SHP77 (cell line): Measurements from ENCODE around the gene CCDC9.

Source experiments
- DNase-seq, 2 experiments: peaks; one replicate each; lab custom pipeline; 2025; lab: John Stamatoyannopoulos, UW

CCDC9 gene

GRCh38 chr19:47255879-47256692 is at the start of gene CCDC9:
Gene CCDC9 (plus strand): TSS chr19:47256525. CDS start chr19:47258401, 1,876 bp downstream.
- DNase-seq, result peak; percentile 95 to 97

GRCh38 chr19:47209319-47210179 is 46.8 kb upstream of the CCDC9 start:
- DNase-seq, result no peak

GRCh38 chr19:47210180-47210490 is 46.2 kb upstream of the CCDC9 start:
- no peak for DNase-seq

DNA sequence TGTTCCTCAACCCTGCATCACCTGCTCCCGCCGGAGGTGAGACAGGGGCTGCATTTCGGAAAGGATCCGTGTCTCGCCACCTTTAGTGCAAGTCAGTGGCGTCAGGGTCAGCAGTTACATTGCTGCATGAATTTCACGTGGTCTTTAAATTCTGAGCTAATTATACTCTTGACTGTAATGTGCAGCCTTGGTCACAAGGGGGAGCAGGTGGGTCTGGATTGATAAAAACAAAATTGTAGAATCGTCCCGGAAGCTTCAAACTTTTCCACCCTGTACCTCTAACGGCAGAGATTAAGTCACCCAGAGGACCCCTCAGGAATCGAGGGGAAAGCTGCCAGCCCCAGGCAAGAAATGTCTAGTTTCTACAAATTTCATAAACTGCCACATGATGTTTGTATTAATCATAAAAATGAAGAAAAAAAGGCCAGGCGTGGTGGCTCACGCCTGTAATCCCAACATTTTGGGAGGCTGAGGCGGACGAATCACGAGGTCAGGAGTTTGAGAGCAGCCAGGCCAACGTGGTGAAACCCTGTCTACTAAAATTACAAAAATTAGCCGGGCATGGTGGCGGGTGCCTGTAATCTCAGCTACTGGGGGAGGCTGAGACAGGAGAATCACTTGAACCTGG is 45.5 kb upstream of the CCDC9 start:
- peak; percentile 48 to 56 for DNase-seq

- no peak for DNase-seq
These were observed 40.7 kb upstream of the CCDC9 start for GRCh38 chr19:47215581-47215980.

GRCh38 chr19:47221080-47221841 is 35.1 kb upstream of the CCDC9 start:
- DNase-seq, result no peak

DNA sequence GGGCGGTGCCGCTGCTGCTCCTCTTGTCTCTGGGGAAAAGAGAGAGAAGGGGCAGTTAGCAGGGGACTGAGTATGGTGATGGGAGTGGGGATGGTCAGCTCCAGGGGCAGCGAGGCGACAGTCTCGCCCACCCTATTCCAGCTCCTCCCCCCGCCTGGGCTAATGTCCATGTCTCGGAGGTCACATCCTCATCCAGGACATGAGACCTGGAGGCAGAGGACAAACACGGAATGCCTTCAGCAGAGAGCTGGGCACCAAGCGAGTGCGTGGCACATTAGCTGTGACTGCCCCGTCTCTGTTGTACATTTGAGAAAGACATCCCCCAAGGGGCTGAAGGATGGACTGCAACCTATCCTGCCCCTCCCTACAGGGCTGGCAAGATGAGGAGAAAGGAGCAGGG is 34.4 kb upstream of the CCDC9 start:
- DNase-seq, result no peak

- DNase-seq, result peak; percentile 65 to 85
These were observed 30.4 kb upstream of the CCDC9 start for GRCh38 chr19:47225746-47226425.

GRCh38 chr19:47226426-47227351 is 29.6 kb upstream of the CCDC9 start:
- DNase-seq, result peak; percentile 51 to 79

DNA sequence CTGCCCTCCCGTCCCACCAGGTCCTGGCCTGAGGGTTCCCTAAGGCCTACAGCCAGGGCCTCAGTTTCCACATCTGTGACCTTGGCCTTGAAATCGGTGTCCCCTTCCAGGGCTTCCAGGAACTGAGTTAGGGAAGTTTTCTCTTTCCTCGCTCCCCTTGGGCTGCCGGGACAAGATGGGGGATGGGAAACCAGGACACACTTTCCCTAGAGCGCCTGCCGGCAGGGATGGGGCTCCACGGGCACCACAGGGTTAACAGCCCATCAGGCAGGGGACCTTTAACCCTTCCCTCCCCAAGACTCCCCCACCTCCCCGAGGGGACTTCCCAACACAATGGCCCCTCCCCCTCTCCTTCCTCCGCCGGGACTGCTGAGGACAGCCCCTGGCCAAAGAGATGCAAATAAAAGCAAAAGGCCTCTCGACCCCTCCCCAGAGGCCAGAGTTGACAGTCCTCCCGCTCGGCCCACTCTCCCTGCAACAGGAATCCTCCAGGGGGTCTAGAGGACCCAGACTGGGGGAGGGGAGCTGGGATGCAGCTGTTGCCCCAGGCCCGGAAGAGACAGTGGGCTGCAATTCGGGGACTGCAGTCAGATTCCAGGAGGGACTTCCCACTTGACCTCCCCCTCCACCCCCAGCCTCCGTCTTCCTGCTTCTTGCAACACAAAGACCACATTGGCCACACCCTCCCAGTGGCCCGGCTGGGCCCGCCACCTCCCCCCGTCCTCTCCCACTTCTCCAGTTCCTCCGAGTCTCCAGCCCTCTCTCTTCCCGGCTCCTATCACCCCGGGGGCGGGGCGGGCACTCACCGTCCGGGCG is 28.8 kb upstream of the CCDC9 start:
- DNase-seq, result peak; percentile 63 to 64

DNA sequence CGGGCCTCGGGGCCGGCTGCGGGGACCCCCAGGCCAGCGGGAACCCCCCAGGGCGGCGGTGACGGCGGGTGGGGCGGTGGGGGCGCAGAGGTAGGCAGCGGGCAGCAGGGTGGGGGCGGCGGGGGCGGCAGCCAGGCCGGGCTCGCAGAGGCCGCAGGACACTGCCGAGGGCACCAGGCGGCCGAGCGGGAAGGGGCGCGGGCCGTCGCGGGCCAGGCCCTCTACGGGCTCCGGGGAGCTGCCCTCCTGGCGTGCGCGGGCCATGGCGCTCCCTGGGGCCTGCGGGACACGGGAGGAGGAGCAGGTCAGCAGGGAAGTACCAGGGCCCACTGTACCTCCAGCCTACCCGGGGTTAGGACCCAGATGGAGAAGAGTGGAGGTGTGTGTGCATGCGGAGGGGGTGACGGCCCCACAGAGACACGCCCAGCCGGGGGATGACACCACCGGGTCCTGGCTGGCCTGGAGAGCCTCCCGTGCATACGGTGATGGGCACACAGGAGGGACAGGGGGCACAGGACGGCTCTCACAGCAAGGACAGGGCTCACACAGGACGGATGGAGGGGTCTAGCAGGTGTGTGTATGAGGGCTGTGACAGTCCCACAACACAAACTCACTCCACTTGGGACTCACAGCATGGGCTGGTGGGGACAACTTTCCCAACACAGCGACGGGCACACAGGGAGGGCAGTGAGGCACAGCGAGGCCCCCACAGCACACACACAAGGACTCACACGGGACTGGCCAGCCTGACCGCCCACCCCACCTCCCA is 28.0 kb upstream of the CCDC9 start:
- DNase-seq, result peak in 1 of 2 experiments; percentile 38

DNA sequence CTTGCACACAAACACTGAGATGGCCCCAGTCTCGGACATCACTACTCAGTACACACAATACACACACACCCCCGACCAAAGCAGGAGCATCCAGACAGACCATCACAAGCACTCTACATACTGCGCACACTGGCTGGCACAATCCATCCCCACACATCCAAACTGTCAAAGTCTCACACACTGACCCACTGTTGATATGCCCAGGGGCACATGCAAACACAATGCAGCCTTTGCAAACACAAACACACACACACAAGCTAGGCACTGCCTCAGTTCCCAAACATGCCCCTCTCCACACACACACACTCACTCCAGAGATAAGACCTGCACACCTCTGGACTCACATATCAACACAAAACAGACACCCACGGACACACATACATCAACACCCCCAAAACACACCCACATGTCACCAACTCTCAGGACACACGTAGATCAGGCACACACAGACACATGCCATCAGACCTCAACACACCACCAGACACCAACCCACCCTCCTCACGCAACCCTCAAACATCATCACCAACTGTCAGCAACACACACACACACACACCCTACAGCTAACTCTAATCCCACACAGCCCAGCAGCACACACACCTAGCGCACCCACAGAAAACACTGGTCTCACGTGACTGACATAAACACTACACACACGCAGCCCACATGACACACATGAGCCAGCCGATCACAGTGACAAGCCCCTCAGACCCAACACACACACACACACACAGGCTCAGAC is 27.2 kb upstream of the CCDC9 start:
- DNase-seq, result no peak

GRCh38 chr19:47229676-47230053 is 26.7 kb upstream of the CCDC9 start:
- no peak for DNase-seq

GRCh38 chr19:47230054-47230920 is 26.0 kb upstream of the CCDC9 start:
- no peak for DNase-seq

- DNase-seq, result no peak
These were observed 25.5 kb upstream of the CCDC9 start, which contains the start of gene BBC3 for GRCh38 chr19:47230921-47231214. Gene BBC3 (minus strand): TSS chr19:47231199. CDS start chr19:47228431, 2,768 bp downstream.

- DNase-seq, result peak; percentile 46 to 51
These were observed 24.9 kb upstream of the CCDC9 start for GRCh38 chr19:47231215-47232054.
